Calu3 (cell line): ENCODE results near the gene FARP1. TPM values are rescaled to one million over a fixed set of nuclear protein-coding genes. Genes with fewer than 3 reads are reported as not detected.

Experiments used
- BruUV-seq: library from RNA; stranded (reverse); fragments of 400-500 nt; replicated peaks from 2 replicates; lab custom pipeline; 2021; lab: Mats Ljungman, UMichigan
- CTCF ChIA-PET: fragments of 300-600 bp; sonication (Branson Sonifier 250); formaldehyde crosslinking; loops from one replicate; lab custom pipeline; 2022; ENCODE audit warnings: antibody characterized with exemption; lab: Charles Lee
- DNase-seq: peaks from one replicate; pipeline ENCODE4 v3.0.0; 2022
- H3K27ac Mint-ChIP-seq: one replicate; pipeline ENCODE4 v1.8.0; 2022; ENCODE audit warnings: mixed read lengths; ENCODE audit not compliant: unreplicated experiment
- H3K27me3 Mint-ChIP-seq: one replicate; pipeline ENCODE4 v1.8.0; 2022; ENCODE audit warnings: mixed read lengths; ENCODE audit not compliant: unreplicated experiment
- H3K36me3 Mint-ChIP-seq: one replicate; pipeline ENCODE4 v1.8.0; 2022; ENCODE audit warnings: mild to moderate bottlenecking, moderate library complexity, mixed read lengths; ENCODE audit not compliant: insufficient read depth, unreplicated experiment
- H3K4me1 Mint-ChIP-seq: one replicate; pipeline ENCODE4 v1.8.0; 2022; ENCODE audit warnings: mild to moderate bottlenecking, low read depth, mixed read lengths; ENCODE audit not compliant: unreplicated experiment
- H3K4me3 Mint-ChIP-seq: one replicate; pipeline ENCODE4 v1.8.0; 2022; ENCODE audit warnings: mild to moderate bottlenecking, low read depth, moderate library complexity, mixed read lengths; ENCODE audit not compliant: unreplicated experiment
- H3K9me3 Mint-ChIP-seq: one replicate; pipeline ENCODE4 v1.8.0; 2022; ENCODE audit warnings: low read depth, mixed read lengths; ENCODE audit not compliant: unreplicated experiment
- intact Hi-C: fragments of 100-400 bp; cut with micrococcal nuclease; formaldehyde crosslinking; loops from one replicate; pipeline ENCODE4 v1.10.0; 2022; ENCODE audit not compliant: unreplicated experiment
- total RNA-seq: library from RNA; stranded (reverse); gene quantifications from 2 replicates; pipeline ENCODE4 v1.2.3, GENCODE V29; 2022
- TF ChIP-seq, protein P1 (sequence below): fragments of 200-600 bp; IDR thresholded peaks from one replicate; pipeline ENCODE4 v1.8.0; 2022; ENCODE audit warnings: antibody characterized with exemption; ENCODE audit not compliant: unreplicated experiment

FARP1 gene
- total RNA-seq, 1 experiment from 2014 or later: 47.0 TPM

DNA sequence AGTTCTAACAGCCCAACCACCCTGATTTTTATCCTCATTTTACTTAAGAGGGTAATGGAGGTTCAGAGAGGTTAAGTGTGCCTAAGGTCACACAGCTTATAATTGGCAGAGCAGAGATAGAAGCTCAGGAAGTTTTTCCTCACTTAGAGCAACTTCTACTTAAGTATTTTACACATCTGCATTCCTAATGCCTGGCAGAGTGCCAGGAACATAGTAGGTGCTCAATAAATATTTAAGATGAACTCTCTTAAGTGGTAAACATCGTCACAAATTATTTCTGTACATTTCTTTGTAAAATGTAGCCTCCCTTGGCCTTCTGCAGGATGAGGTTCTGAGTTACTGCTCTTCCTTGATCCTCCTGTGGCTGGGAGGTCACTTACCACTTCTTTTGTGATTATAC lies 14.7 kb downstream of the FARP1 start:
- peaks cover 14% of the 10 kb centered on the region for H3K4me1 Mint-ChIP-seq

DNA sequence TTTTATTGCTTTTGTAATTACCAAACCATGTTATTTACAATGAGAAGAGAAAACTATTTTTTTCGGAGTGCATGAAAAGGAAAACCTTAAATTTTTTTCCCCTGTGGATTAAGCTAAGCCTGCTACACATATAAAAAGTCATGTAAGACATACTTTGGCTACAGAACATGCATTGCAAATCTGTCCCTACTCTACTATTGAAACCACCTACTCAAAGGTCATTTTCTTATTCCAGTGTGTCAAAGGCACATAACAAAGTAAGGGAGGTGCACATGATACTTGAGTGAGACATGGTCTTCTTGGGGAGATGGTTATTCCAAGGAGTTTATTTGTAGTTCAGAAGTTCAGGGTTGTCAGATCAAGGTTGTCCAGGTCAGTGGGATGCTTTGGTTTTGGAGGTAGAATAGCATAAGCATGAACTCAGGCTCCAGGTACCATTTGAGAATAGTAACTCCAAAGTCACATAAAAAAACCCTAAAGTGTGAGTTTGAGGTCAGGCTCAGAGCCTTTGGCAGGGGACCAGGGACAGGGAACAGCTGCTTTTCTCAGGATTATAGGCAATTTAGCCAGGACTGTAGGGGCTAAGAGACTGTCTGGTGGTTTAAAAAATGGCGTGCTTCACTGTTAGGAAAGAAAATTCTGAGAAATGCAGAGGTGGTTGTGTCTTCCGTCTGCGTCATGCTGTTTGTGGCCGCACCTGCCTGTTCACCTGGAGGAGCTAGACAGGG lies 15.4 kb downstream of the FARP1 start:
- Mint-ChIP-seq H3K27ac (no peak overlapping the region), H3K4me3 (no peak overlapping the region), H3K9me3 (no peaks in the 10 kb centered on the region), H3K4me1 (peaks cover 14% of the 10 kb centered on the region), H3K36me3 (no peaks in the 10 kb centered on the region), H3K27me3 (no peaks in the 10 kb centered on the region)
- CTCF ChIA-PET: no interaction called here
- intact Hi-C loops: no loop called here
- no TSS peak for BruUV-seq
- DNase-seq: no peak
- TF ChIP-seq, protein P1, sequence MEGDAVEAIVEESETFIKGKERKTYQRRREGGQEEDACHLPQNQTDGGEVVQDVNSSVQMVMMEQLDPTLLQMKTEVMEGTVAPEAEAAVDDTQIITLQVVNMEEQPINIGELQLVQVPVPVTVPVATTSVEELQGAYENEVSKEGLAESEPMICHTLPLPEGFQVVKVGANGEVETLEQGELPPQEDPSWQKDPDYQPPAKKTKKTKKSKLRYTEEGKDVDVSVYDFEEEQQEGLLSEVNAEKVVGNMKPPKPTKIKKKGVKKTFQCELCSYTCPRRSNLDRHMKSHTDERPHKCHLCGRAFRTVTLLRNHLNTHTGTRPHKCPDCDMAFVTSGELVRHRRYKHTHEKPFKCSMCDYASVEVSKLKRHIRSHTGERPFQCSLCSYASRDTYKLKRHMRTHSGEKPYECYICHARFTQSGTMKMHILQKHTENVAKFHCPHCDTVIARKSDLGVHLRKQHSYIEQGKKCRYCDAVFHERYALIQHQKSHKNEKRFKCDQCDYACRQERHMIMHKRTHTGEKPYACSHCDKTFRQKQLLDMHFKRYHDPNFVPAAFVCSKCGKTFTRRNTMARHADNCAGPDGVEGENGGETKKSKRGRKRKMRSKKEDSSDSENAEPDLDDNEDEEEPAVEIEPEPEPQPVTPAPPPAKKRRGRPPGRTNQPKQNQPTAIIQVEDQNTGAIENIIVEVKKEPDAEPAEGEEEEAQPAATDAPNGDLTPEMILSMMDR: no peak

More for the DNA sequence above, 14.7 kb downstream of the FARP1 start:
- intact Hi-C loops: loop anchor here (2.0 kb wide), 1 partner anchor 17 kb away; no protein-coding TSS in a partner anchor
- Mint-ChIP-seq H3K27me3 (no peaks in the 10 kb centered on the region), H3K9me3 (no peaks in the 10 kb centered on the region), H3K36me3 (no peaks in the 10 kb centered on the region), H3K4me3 (no peak overlapping the region), H3K27ac (no peak overlapping the region)
- BruUV-seq: no TSS peak
- DNase-seq: no peak
- TF ChIP-seq, protein P1: no peak
- CTCF ChIA-PET: no interaction called here

DNA sequence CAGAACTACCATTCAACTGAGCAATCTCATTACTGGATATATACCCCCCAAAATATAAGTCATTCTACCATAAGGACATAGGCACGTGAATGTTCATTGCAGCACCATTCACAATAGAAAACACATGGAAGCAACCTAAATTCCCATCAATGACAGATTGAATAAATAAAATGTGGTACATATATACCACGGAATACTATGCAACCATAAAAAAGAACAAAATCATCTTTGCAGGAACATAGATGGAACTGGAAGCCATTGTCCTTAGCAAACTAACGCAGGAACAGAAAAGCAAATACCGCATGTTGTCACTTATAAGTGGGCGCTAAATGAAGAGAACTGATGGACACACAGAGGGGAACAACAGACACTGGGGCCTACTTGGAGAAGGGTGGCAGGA lies 20.0 kb downstream of the FARP1 start:
- CTCF ChIA-PET: no interaction called here
- no TSS peak for BruUV-seq
- DNase-seq: no peak
- peaks cover 8% of the 10 kb centered on the region for H3K4me1 Mint-ChIP-seq
- H3K36me3 Mint-ChIP-seq: no peaks in the 10 kb centered on the region
- no peak overlapping the region for H3K27ac Mint-ChIP-seq
- no peaks in the 10 kb centered on the region for H3K27me3 Mint-ChIP-seq
- intact Hi-C loops: no loop called here
- TF ChIP-seq, protein P1: no peak
- H3K4me3 Mint-ChIP-seq: no peak overlapping the region
- no peaks in the 10 kb centered on the region for H3K9me3 Mint-ChIP-seq

DNA sequence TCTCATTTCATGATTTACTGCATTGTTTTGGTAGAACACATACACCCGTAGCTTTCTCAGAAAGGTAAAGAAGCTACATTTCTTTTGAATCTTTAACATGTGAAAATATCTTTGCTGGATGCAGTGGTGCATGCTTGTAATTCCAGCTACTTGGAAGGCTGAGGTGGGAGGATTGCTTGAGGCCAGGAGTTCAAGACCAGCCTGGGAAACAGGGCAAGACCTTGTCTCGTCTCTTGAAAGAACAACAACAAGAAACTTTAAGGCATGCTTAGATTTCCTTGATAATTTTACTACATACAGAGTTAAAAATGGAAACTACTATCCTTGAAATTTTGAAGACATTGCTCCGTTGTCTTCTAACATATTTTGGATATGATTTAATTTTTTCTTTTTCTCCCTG lies 26.4 kb downstream of the FARP1 start:
- Mint-ChIP-seq H3K4me1 (peaks cover 25% of the 10 kb centered on the region), H3K4me3 (no peak overlapping the region), H3K27ac (no peak overlapping the region), H3K36me3 (no peaks in the 10 kb centered on the region), H3K9me3 (no peaks in the 10 kb centered on the region), H3K27me3 (no peaks in the 10 kb centered on the region)
- intact Hi-C loops: no loop called here
- BruUV-seq: no TSS peak
- TF ChIP-seq, protein P1: no peak
- CTCF ChIA-PET: interaction anchor here (0.6 kb wide), 1 partner anchor 17 kb away, joined by 4 read pairs; no protein-coding TSS in a partner anchor
- no peak for DNase-seq
